NCI-H1417 (cell line): ENCODE results near the gene SMPD3.

Source experiments
- DNase-seq, 3 experiments: peaks; one replicate each; lab custom pipeline; 2025; lab: John Stamatoyannopoulos, UW

SMPD3 gene

GRCh38 chr16:68404736-68405345 is 43.5 kb downstream of the SMPD3 start:
- DNase-seq: no peak

- no peak for DNase-seq
Observed at GRCh38 chr16:68403704-68404103, 44.6 kb downstream of the SMPD3 start.

- no peak for DNase-seq
Observed at GRCh38 chr16:68403177-68403576, 45.1 kb downstream of the SMPD3 start.

- DNase-seq: no peak
Observed at GRCh38 chr16:68402748-68403040, 45.6 kb downstream of the SMPD3 start.

GRCh38 chr16:68401871-68402747 is 46.2 kb downstream of the SMPD3 start:
- DNase-seq: no peak

- DNase-seq: no peak
Observed at GRCh38 chr16:68400924-68401460, 47.3 kb downstream of the SMPD3 start.

GRCh38 chr16:68400083-68400923 is 48.0 kb downstream of the SMPD3 start:
- DNase-seq: no peak

- no peak for DNase-seq
Observed at GRCh38 chr16:68399456-68399855, 48.9 kb downstream of the SMPD3 start.

- no peak for DNase-seq
Observed at GRCh38 chr16:68397710-68398201, 50.6 kb downstream of the SMPD3 start.

- DNase-seq: peak; percentile 13 to 71 (median 34)
Observed at GRCh38 chr16:68396481-68396880, 51.8 kb downstream of the SMPD3 start.

- no peak for DNase-seq
Observed at GRCh38 chr16:68395815-68396214, 52.5 kb downstream of the SMPD3 start.

GRCh38 chr16:68395167-68395786 is 53.0 kb downstream of the SMPD3 start:
- DNase-seq: no peak

GRCh38 chr16:68393333-68393732 is 55.0 kb downstream of the SMPD3 start:
- DNase-seq: no peak

GRCh38 chr16:68389750-68390371 is 58.4 kb downstream of the SMPD3 start:
- DNase-seq: no peak

GRCh38 chr16:68389006-68389405 is 59.3 kb downstream of the SMPD3 start:
- no peak for DNase-seq

GRCh38 chr16:68388124-68388523 is 60.2 kb downstream of the SMPD3 start:
- DNase-seq: no peak

- DNase-seq: no peak
Observed at GRCh38 chr16:68387301-68387700, 61.0 kb downstream of the SMPD3 start.

- DNase-seq: peak in 1 of 3 experiments; percentile 2
Observed at GRCh38 chr16:68386628-68387027, 61.7 kb downstream of the SMPD3 start.

GRCh38 chr16:68385371-68385770 is 62.9 kb downstream of the SMPD3 start:
- DNase-seq: no peak

GRCh38 chr16:68384288-68385161 is 63.8 kb downstream of the SMPD3 start:
- peak in 2 of 3 experiments; percentile 51 to 85 for DNase-seq
